Left lobe of liver (tissue), 2 donors: ENCODE data around the gene BRME1. TPM values are rescaled to one million over a fixed set of nuclear protein-coding genes. Genes with fewer than 3 reads are reported as not detected.

Experiments
- ATAC-seq: fragments of 200-7000 bp; cut with Tn5 transposase; one replicate; pipeline ENCODE4 v1.9.1; 2020; ENCODE audit warnings: mild to moderate bottlenecking, moderate library complexity
- DNase-seq: peaks from one replicate; pipeline ENCODE4 v3.0.0-alpha.2; 2020; ENCODE audit warnings: low spot score
- total RNA-seq: library from RNA; stranded (reverse); gene quantifications from one replicate; pipeline ENCODE4 v1.2.1, GENCODE V29; 2021
- donor health status: DM: no; HTN: no; CAD: no; lungs with moderate emphysema.
- donor health status: DM: no; HTN: yes; CAD: no.

Gene BRME1
- total RNA-seq, 1 donor from 2014 or later, result 1.3 TPM

GRCh38 chr19:13848798-13849676 is 56.9 kb downstream of the BRME1 start:
- DNase-seq (no peak), ATAC-seq (no peak)

- DNase-seq (no peak), ATAC-seq (no peak)
Observed at GRCh38 chr19:13848340-13848677, 57.6 kb downstream of the BRME1 start.

- DNase-seq (peak; percentile 77), ATAC-seq (peak; percentile 52)
Observed at GRCh38 chr19:13847407-13848339, 58.2 kb downstream of the BRME1 start.

GRCh38 chr19:13846557-13847406 is 59.1 kb downstream of the BRME1 start:
- ATAC-seq (peak; percentile 10), DNase-seq (peak; percentile 77)

- DNase-seq, result no peak
- no peak for ATAC-seq
Observed at GRCh38 chr19:13844130-13844631, 61.7 kb downstream of the BRME1 start.

GRCh38 chr19:13843104-13843921 is 62.6 kb downstream of the BRME1 start:
- DNase-seq, result no peak
- ATAC-seq, result no peak

GRCh38 chr19:13842291-13843103 is 63.4 kb downstream of the BRME1 start:
- peak; percentile 74 for ATAC-seq
- peak; percentile 77 for DNase-seq

- ATAC-seq, result no peak
- no peak for DNase-seq
Observed at GRCh38 chr19:13841962-13842290, 64.0 kb downstream of the BRME1 start.

- ATAC-seq (no peak), DNase-seq (peak; percentile 59)
Observed at GRCh38 chr19:13841086-13841961, 64.6 kb downstream of the BRME1 start.

- no peak for ATAC-seq
Observed at GRCh38 chr19:13840305-13841085, 65.4 kb downstream of the BRME1 start.

GRCh38 chr19:13839938-13840304 is 66.0 kb downstream of the BRME1 start:
- DNase-seq (no peak), ATAC-seq (no peak)

More at GRCh38 chr19:13840305-13841085, 65.4 kb downstream of the BRME1 start:
- DNase-seq, result no peak

GRCh38 chr19:13839130-13839937 is 66.6 kb downstream of the BRME1 start:
- ATAC-seq (peak; percentile 53), DNase-seq (peak; percentile 82)

GRCh38 chr19:13838435-13839129 is 67.3 kb downstream of the BRME1 start:
- DNase-seq (no peak), ATAC-seq (no peak)

GRCh38 chr19:13835791-13836723 is 69.9 kb downstream of the BRME1 start:
- DNase-seq, result no peak
- no peak for ATAC-seq
